ENCODE data around the gene ZNF580. TPM values are rescaled to one million over a fixed set of nuclear protein-coding genes. Genes with fewer than 3 reads are reported as not detected.

ZNF580 gene
- total and polyA plus RNA-seq, 2 of the 13 experiments (the other 11 are each of a cell fraction or from before 2014, with no cell fraction given) = 4.4 to 6.0 TPM

- peaks cover 74% of the 10 kb centered on the region for H3K4me1 ChIP-seq (ENCODE audit: insufficient read depth, low read length)
- H3K79me2 ChIP-seq (ENCODE audit: insufficient read depth, low read length) = peaks cover 45% of the 10 kb centered on the region
- ATAC-seq (peak; percentile 94), DNase-seq (ENCODE audit: low spot score) (peak; percentile 90), FAIRE-seq (peak; percentile 93)
- intact Hi-C loops (cut with micrococcal nuclease; ENCODE audit: unreplicated experiment) = no loop called here
- in situ Hi-C loops (cut with HindIII; ENCODE audit: extremely low pct_ligation_motif_present, low pct_unique_long_range_greater_than_20kb) = no loop called here
- ChIA-PET POLR2A (interaction anchor here (0.8 to 2.7 kb wide), 10 partner anchors 9 to 459 kb away, joined by 3 to 27 read pairs (median 4); partner anchors contain the start of genes EPN1 and U2AF2), CTCF (ENCODE audit: low intra/inter-chr PET ratio, low total read pairs) (no interaction called here)
- no peaks in the 10 kb centered on the region for H3K27me3 ChIP-seq (ENCODE audit: control insufficient read depth in 1 of 2, insufficient read depth in 2 of 2, low read length in 2 of 2)
- H2AFZ ChIP-seq (ENCODE audit: low read length) = no peak overlapping the region
- peaks cover 25 to 63% of the 10 kb centered on the region in 2 experiments for H3K36me3 ChIP-seq (replicated peaks in 1 of 2; ENCODE audit: control insufficient read depth in 1 of 2, insufficient read depth in 2 of 2, low read length in 2 of 2)
- peak overlapping the region; percentile 66 for H3K9ac ChIP-seq (ENCODE audit: insufficient read depth, low read depth, low read length)
- TSS peak; percentile 67 for BruUV-seq (replicated peaks)
- peak overlapping the region; percentile 67 for H3K4me2 ChIP-seq (ENCODE audit: low read depth, low read length)
- WGBS (ENCODE audit: low lambda C conversion rate) = 9% methylated on average over 17 of the region's 22 CpGs
- H3K9me3 ChIP-seq (ENCODE audit: low read length) = no peaks in the 10 kb centered on the region
- H3K27ac ChIP-seq (ENCODE audit: extremely low read length, insufficient read depth, low read length) = peak overlapping the region; percentile 89
- H4K20me1 ChIP-seq (ENCODE audit: insufficient read depth, low read length) = no peaks in the 10 kb centered on the region
- peak overlapping the region; percentile 30 to 61 (median 35) for H3K4me3 ChIP-seq (replicated peaks in 1 of 3; ENCODE audit: insufficient read depth in 1 of 3, low read depth in 2 of 3, low read length in 3 of 3)
- TF ChIP-seq TBX3 (IDR thresholded peaks at IDR 0.05; ENCODE audit: borderline replicate concordance) (peak; percentile 28; the same call in 1 of the 2 replicates), DBP (CRISPR knock-in tag; IDR thresholded peaks at IDR 0.05; ENCODE audit: not compliant biosample characterization) (no peak), ISX (CRISPR knock-in tag; conservative IDR thresholded peaks at IDR 0.05) (no peak; the same call in 1 of the 2 replicates), MED1 (CRISPR knock-in tag; IDR thresholded peaks at IDR 0.05) (peak; percentile 88), U2AF1 (optimal IDR thresholded peaks at IDR 0.05; ENCODE audit: low read depth, low read length) (no peak), ZNF10 (CRISPR knock-in tag; IDR thresholded peaks at IDR 0.05; ENCODE audit: borderline replicate concordance, low read depth) (no peak), U2AF2 (IDR thresholded peaks at IDR 0.05; ENCODE audit: low read depth, low read length) (no peak), ZNF761 (CRISPR knock-in tag; conservative IDR thresholded peaks at IDR 0.05) (peak; percentile 62; the same call in 1 of the 2 replicates), CENPBD1 (CRISPR knock-in tag; IDR thresholded peaks at IDR 0.05; ENCODE audit: borderline replicate concordance, low read depth) (no peak), PRPF4 (IDR thresholded peaks at IDR 0.05; ENCODE audit: low read depth, low read length, poor library complexity, severe bottlenecking) (no peak), SNAI1 (CRISPR knock-in tag; IDR thresholded peaks at IDR 0.05; ENCODE audit: borderline replicate concordance) (no peak), RAD51 (IDR thresholded peaks at IDR 0.05; ENCODE audit: borderline replicate concordance) (no peak), ZNF414 (CRISPR knock-in tag; IDR thresholded peaks at IDR 0.05) (no peak), CBX5 (CRISPR knock-in tag; IDR thresholded peaks at IDR 0.05; ENCODE audit: borderline replicate concordance) (no peak), ZNF607 (CRISPR knock-in tag; IDR thresholded peaks at IDR 0.05; ENCODE audit: borderline replicate concordance) (peak; percentile 12; the same call in 1 of the 2 replicates), ZNF3 (CRISPR knock-in tag; IDR thresholded peaks at IDR 0.05) (no peak)
- TF ChIP-seq, protein P1, sequence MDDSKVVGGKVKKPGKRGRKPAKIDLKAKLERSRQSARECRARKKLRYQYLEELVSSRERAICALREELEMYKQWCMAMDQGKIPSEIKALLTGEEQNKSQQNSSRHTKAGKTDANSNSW (CRISPR knock-in tag; IDR thresholded peaks at IDR 0.05; ENCODE audit: borderline replicate concordance) = no peak
- TF ChIP-seq, protein P2, sequence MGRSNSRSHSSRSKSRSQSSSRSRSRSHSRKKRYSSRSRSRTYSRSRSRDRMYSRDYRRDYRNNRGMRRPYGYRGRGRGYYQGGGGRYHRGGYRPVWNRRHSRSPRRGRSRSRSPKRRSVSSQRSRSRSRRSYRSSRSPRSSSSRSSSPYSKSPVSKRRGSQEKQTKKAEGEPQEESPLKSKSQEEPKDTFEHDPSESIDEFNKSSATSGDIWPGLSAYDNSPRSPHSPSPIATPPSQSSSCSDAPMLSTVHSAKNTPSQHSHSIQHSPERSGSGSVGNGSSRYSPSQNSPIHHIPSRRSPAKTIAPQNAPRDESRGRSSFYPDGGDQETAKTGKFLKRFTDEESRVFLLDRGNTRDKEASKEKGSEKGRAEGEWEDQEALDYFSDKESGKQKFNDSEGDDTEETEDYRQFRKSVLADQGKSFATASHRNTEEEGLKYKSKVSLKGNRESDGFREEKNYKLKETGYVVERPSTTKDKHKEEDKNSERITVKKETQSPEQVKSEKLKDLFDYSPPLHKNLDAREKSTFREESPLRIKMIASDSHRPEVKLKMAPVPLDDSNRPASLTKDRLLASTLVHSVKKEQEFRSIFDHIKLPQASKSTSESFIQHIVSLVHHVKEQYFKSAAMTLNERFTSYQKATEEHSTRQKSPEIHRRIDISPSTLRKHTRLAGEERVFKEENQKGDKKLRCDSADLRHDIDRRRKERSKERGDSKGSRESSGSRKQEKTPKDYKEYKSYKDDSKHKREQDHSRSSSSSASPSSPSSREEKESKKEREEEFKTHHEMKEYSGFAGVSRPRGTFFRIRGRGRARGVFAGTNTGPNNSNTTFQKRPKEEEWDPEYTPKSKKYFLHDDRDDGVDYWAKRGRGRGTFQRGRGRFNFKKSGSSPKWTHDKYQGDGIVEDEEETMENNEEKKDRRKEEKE (IDR thresholded peaks at IDR 0.05) = no peak
Observed at GRCh38 chr19:55683449-55684261, 42.9 kb downstream of the ZNF580 start.
